Lung (tissue), 12 donors: ENCODE measurements around the gene FBP1. TPM values are rescaled to one million over a fixed set of nuclear protein-coding genes. Genes with fewer than 3 reads are reported as not detected.

Source experiments
- ATAC-seq: fragments of 200-7000 bp; cut with Tn5 transposase; one replicate; pipeline ENCODE4 v1.9.1; 2020; ENCODE audit warnings: moderate number of reproducible peaks; ENCODE audit not compliant: insufficient read depth, low FRiP score
- DNase-seq, 3 donors: peaks; one replicate each; pipeline ENCODE4 v3.0.0-alpha.2; 2013 to 2017
- H3K27ac ChIP-seq, 2 donors: one replicate each; pipeline ENCODE4 v1.5.1; 2013; ENCODE audit warnings: mild to moderate bottlenecking in 2 of 2, moderate library complexity in 2 of 2, control low read depth in 1 of 2, inconsistent platforms in 1 of 2, low read depth in 1 of 2, low read length in 1 of 2
- H3K27me3 ChIP-seq, 3 donors: one replicate each; pipeline ENCODE4 v1.5.1; 2013; ENCODE audit warnings: low read length in 2 of 3; ENCODE audit not compliant: control insufficient read depth in 3 of 3, insufficient read depth in 3 of 3
- H3K36me3 ChIP-seq, 4 donors: one replicate each; pipeline ENCODE4 v1.5.1; 2013; ENCODE audit warnings: low read length in 4 of 4, mild to moderate bottlenecking in 1 of 4, moderate library complexity in 1 of 4; ENCODE audit not compliant: control insufficient read depth in 4 of 4, insufficient read depth in 4 of 4
- H3K4me1 ChIP-seq, 5 donors: one replicate each; pipeline ENCODE4 v1.5.1; 2013; ENCODE audit warnings: low read length in 5 of 5, mild to moderate bottlenecking in 2 of 5, moderate library complexity in 1 of 5; ENCODE audit not compliant: control insufficient read depth in 5 of 5, insufficient read depth in 5 of 5
- H3K4me3 ChIP-seq: one replicate; pipeline ENCODE4 v1.5.1; 2013; ENCODE audit warnings: mild to moderate bottlenecking, control low read depth, moderate library complexity
- H3K9ac ChIP-seq, 2 donors: one replicate each; pipeline ENCODE4 v1.5.1; 2013; ENCODE audit warnings: low read length in 2 of 2, control low read depth in 1 of 2; ENCODE audit not compliant: insufficient read depth in 1 of 2
- H3K9me3 ChIP-seq, 4 donors: one replicate each; pipeline ENCODE4 v1.5.1; 2013; ENCODE audit warnings: low read length in 3 of 4, mild to moderate bottlenecking in 1 of 4, moderate library complexity in 1 of 4; ENCODE audit not compliant: control insufficient read depth in 4 of 4, insufficient read depth in 3 of 4
- WGBS, 2 donors: extraction: QIAGEN DNeasy Blood & Tissue Kit; methylation state at CpG; one replicate each; pipeline ENCODE4 v1.1.7; 2013; 5-methylcytosine and 5-hydroxymethylcytosine counted together
- polyA plus RNA-seq, 2 donors: library from polyadenylated mRNA; stranded (reverse); fragments of 200-250 nt; gene quantifications; one replicate each; pipeline ENCODE4 v1.2.1, GENCODE V29; 2013
- total RNA-seq, 2 donors: library from RNA; depleted of rRNA in 1 of 2; stranded (reverse); fragments of >200 nt in 1 of 2; gene quantifications; one replicate each; pipeline ENCODE4 v1.2.1, GENCODE V29; 2014 to 2021
- TF ChIP-seq, protein P1 (sequence below): IDR thresholded peaks from 2 replicates; pipeline ENCODE4 v1.5.1; 2012; ENCODE audit warnings: mild to moderate bottlenecking; ENCODE audit errors: control extremely low read depth, extremely low read depth
- donor health status: control.
- donor health status: control.
- donor health status: Bipolar disorder and iron deficiency.
- donor health status: healthy.
- donor health status: DM: yes; HTN: yes; CAD: no.

FBP1 gene
- total and polyA plus RNA-seq, 4 donors: 17.1 to 259 (median 154) TPM

DNA sequence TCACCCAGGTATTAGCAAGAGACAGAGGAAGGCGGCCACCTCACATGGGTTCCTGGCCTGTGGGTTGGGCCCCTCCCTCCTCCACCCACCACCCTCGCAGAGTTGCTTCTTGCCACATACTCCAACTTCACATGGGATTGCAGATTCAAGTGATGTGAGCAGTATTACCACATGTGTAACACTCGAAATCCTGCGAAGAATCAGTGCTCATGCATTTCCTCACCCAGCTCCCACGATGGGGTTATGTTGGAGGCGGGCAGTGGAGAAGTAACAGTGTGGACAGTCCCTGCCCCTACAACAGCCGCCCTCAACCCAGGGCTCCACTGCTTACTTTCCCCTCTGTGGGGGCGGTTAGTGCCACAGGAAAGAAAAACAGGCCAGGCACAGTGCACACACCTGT is 3.9 kb upstream of the FBP1 start:
- Histone ChIP-seq H3K4me3 (no peak overlapping the region), H3K27me3 (peaks cover 0 to 4% (median 2%) of the 10 kb centered on the region in 3 donors), H3K27ac (peak overlapping the region in 1 of 2 donors; percentile 63), H3K4me1 (peaks cover 0 to 14% (median 0%) of the 10 kb centered on the region in 5 donors), H3K9ac (no peak overlapping the region), H3K9me3 (peaks cover 0 to 1% (median 0%) of the 10 kb centered on the region in 4 donors), H3K36me3 (no peaks in the 10 kb centered on the region)
- WGBS, 2 donors: 43 to 56% methylated on average over 8 of the region's 8 CpGs
- DNase-seq (no peak), ATAC-seq (no peak)
- TF ChIP-seq, protein P1, sequence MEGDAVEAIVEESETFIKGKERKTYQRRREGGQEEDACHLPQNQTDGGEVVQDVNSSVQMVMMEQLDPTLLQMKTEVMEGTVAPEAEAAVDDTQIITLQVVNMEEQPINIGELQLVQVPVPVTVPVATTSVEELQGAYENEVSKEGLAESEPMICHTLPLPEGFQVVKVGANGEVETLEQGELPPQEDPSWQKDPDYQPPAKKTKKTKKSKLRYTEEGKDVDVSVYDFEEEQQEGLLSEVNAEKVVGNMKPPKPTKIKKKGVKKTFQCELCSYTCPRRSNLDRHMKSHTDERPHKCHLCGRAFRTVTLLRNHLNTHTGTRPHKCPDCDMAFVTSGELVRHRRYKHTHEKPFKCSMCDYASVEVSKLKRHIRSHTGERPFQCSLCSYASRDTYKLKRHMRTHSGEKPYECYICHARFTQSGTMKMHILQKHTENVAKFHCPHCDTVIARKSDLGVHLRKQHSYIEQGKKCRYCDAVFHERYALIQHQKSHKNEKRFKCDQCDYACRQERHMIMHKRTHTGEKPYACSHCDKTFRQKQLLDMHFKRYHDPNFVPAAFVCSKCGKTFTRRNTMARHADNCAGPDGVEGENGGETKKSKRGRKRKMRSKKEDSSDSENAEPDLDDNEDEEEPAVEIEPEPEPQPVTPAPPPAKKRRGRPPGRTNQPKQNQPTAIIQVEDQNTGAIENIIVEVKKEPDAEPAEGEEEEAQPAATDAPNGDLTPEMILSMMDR: no peak

- H3K36me3 ChIP-seq: no peaks in the 10 kb centered on the region
- peak overlapping the region in 1 of 2 donors; percentile 63 for H3K27ac ChIP-seq
- peaks cover 0 to 2% (median 0%) of the 10 kb centered on the region in 4 donors for H3K9me3 ChIP-seq
- no peak overlapping the region for H3K9ac ChIP-seq
- no peak for ATAC-seq
- no peak overlapping the region for H3K4me3 ChIP-seq
- TF ChIP-seq, protein P1: no peak
- H3K4me1 ChIP-seq: peaks cover 0 to 14% (median 0%) of the 10 kb centered on the region in 5 donors
- H3K27me3 ChIP-seq: peaks cover 0 to 4% (median 2%) of the 10 kb centered on the region in 3 donors
- DNase-seq: no peak
- WGBS, 2 donors: 87 to 93% methylated on average over 5 of the region's 5 CpGs
Measured at GRCh38 chr9:94642501-94642900, 3.2 kb upstream of the FBP1 start.

GRCh38 chr9:94639999-94640376 is 670 bp upstream of the FBP1 start:
- TF ChIP-seq, protein P1: no peak
- Histone ChIP-seq H3K36me3 (no peaks in the 10 kb centered on the region), H3K4me1 (peaks cover 0 to 11% (median 0%) of the 10 kb centered on the region in 5 donors), H3K27ac (peak overlapping the region in 1 of 2 donors; percentile 83), H3K27me3 (peaks cover 0 to 4% (median 2%) of the 10 kb centered on the region in 3 donors), H3K4me3 (peak overlapping the region; percentile 54), H3K9me3 (peaks cover 0 to 2% (median 0%) of the 10 kb centered on the region in 4 donors), H3K9ac (peak overlapping the region in 1 of 2 donors; percentile 34)
- DNase-seq (no peak), ATAC-seq (peak; percentile 8)
- 31 to 34% methylated on average over 15 of the region's 15 CpGs for WGBS, 2 donors
